NT2/D1 (cell line): ENCODE data around the gene PLB1.

Experiments used
- SUZ12 ChIP-seq: IDR thresholded peaks from 2 replicates; pipeline ENCODE4 v1.6.1; 2011; ENCODE audit not compliant: insufficient read length, insufficient read depth; ENCODE audit errors: extremely low read depth
- YY1 ChIP-seq: IDR thresholded peaks from 2 replicates; pipeline ENCODE4 v1.6.1; 2011; ENCODE audit not compliant: insufficient read length, insufficient read depth
- ZNF274 ChIP-seq: IDR thresholded peaks from 2 replicates; pipeline ENCODE4 v1.6.1; 2011; ENCODE audit warnings: mild to moderate bottlenecking, low read depth, low read length

DNA sequence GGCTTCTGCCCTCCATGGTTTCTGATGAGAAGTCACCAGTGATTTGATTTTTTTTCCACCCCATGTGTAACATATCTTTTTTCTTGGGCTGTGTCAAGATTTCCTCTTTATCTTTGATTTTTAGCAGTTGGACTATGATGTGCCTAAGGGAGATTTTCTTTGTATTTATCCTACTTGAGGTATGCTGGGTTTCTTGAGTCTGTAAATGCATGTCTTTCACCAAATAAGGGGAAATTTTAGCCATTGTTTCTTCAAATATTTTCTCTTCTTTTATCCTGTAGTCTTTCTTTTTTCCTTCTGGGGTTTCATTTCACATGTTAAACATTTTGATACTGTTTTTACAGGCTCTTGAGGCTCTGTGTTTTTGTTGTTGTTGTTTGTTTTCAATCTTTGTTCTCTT is 33.7 kb upstream of the PLB1 start:
- TF ChIP-seq YY1, result no peak
- no peak for TF ChIP-seq ZNF274
- no peak for TF ChIP-seq SUZ12
